Neural cell (in vitro differentiated cells): ENCODE results near the gene MAGEB16.

Source experiments
- POLR2AphosphoS5 ChIP-seq: IDR thresholded peaks from 2 replicates; pipeline ENCODE4 v1.6.1; 2012
- TF ChIP-seq, protein P1 (sequence below): IDR thresholded peaks from 2 replicates; pipeline ENCODE4 v1.6.1; 2012; ENCODE audit warnings: borderline replicate concordance
- TF ChIP-seq, protein P2 (sequence below): fragments of 450-650 bp; IDR thresholded peaks from 2 replicates; pipeline ENCODE4 v1.5.1; 2014; ENCODE audit warnings: antibody characterized with exemption, mild to moderate bottlenecking, moderate library complexity; ENCODE audit not compliant: poor library complexity, severe bottlenecking

DNA sequence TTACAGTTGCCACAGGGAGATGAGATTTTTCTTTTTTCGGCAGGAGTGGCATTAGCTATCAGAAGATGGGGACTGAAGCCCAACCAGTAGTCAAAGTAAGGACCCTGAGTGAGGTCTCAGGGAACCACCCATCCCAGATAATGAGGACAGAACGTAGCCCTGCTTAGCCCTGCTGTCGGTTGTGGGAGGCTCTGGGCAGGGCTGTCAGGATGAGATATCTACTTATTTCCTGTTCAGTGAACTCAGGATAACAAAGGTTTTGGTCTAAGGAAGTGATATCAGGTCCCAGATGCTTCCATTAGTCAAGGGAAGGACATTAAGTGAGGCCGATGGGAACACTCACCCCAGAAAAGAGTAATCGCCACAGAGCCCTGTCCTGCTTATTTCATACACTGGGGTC lies 2.3 kb downstream of the MAGEB16 start:
- no peak for TF ChIP-seq POLR2AphosphoS5
- TF ChIP-seq, protein P1, sequence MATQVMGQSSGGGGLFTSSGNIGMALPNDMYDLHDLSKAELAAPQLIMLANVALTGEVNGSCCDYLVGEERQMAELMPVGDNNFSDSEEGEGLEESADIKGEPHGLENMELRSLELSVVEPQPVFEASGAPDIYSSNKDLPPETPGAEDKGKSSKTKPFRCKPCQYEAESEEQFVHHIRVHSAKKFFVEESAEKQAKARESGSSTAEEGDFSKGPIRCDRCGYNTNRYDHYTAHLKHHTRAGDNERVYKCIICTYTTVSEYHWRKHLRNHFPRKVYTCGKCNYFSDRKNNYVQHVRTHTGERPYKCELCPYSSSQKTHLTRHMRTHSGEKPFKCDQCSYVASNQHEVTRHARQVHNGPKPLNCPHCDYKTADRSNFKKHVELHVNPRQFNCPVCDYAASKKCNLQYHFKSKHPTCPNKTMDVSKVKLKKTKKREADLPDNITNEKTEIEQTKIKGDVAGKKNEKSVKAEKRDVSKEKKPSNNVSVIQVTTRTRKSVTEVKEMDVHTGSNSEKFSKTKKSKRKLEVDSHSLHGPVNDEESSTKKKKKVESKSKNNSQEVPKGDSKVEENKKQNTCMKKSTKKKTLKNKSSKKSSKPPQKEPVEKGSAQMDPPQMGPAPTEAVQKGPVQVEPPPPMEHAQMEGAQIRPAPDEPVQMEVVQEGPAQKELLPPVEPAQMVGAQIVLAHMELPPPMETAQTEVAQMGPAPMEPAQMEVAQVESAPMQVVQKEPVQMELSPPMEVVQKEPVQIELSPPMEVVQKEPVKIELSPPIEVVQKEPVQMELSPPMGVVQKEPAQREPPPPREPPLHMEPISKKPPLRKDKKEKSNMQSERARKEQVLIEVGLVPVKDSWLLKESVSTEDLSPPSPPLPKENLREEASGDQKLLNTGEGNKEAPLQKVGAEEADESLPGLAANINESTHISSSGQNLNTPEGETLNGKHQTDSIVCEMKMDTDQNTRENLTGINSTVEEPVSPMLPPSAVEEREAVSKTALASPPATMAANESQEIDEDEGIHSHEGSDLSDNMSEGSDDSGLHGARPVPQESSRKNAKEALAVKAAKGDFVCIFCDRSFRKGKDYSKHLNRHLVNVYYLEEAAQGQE = no peak
- TF ChIP-seq, protein P2, sequence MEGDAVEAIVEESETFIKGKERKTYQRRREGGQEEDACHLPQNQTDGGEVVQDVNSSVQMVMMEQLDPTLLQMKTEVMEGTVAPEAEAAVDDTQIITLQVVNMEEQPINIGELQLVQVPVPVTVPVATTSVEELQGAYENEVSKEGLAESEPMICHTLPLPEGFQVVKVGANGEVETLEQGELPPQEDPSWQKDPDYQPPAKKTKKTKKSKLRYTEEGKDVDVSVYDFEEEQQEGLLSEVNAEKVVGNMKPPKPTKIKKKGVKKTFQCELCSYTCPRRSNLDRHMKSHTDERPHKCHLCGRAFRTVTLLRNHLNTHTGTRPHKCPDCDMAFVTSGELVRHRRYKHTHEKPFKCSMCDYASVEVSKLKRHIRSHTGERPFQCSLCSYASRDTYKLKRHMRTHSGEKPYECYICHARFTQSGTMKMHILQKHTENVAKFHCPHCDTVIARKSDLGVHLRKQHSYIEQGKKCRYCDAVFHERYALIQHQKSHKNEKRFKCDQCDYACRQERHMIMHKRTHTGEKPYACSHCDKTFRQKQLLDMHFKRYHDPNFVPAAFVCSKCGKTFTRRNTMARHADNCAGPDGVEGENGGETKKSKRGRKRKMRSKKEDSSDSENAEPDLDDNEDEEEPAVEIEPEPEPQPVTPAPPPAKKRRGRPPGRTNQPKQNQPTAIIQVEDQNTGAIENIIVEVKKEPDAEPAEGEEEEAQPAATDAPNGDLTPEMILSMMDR = no peak
